ENCODE measurements around the gene RUBCN.
A peak's percentile ranks its signal among the peaks of the same experiment; 100 is the strongest.
"Not testable (repeated sequence)": the region's sequence is repeated elsewhere in the genome, so short reads cannot be mapped to it uniquely, and the experiment has no call there.

RUBCN gene

DNA sequence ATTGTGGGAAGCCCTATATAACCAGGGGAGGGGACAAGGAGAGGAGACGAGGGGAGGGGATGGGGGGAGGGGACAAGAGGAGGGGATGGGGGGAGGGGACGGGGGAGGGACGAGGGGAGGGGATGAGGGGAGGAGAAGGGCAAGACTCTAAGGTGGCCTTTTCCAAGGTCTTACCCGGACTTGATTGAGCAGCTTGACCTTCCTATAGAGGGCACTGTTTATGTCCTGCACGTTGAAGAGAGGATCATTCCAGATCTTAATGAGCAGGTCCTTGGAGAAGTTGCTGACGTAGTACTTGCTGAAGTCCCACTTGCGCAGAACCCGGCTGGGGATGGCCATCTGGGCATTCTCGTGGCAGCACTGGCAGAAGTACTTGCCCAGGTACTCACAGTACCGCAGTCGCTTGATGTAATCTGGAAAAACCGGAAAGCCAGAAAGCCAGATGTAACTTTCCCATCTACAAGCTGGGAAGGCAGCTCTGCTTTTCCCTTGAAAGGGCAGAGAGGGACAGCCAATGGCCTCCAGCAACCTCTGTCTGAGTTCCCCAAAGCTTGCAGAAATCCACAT, 55.7 kb downstream of the RUBCN start:
- no peak for DNase-seq

GRCh38 chr3:197675951-197676350, 60.8 kb downstream of the RUBCN start:
- no peak for DNase-seq

DNA sequence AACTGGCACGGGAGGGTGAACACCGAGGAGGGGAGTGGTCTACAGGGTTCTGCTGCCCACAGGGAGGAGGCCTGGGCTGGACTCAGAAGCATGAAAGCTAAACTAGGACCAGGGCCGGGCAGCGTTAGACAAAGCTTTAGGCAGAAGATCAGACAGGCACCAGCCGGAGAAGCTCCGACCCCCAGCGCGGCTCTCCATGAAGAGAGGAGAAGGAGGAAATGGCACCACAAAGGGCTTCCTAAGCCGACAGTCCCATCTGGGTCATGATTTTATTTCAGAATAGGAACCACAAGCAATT, 61.2 kb downstream of the RUBCN start:
- DNase-seq: no peak

GRCh38 chr3:197674741-197675562, 61.8 kb downstream of the RUBCN start:
- DNase-seq: no peak

DNA sequence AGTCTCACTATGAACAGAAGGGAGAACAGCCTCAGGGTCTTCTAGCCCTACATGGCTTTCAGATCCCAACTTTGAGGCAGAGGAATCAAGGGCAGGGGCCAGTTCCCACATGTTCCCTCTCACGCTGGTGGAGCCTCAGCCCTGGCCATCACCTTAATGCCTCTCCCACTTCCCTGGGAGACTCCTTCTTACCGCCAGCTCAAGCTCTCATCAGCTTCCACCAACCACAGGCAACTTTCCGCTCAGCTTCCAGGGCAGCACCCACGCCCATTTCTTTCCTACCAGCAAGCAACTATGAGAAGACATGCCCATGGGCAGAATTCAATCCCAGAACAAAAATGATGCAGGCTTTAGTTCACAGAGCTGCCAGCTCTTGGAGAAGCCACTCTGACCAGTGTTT, 63.5 kb downstream of the RUBCN start:
- no peak for DNase-seq

DNA sequence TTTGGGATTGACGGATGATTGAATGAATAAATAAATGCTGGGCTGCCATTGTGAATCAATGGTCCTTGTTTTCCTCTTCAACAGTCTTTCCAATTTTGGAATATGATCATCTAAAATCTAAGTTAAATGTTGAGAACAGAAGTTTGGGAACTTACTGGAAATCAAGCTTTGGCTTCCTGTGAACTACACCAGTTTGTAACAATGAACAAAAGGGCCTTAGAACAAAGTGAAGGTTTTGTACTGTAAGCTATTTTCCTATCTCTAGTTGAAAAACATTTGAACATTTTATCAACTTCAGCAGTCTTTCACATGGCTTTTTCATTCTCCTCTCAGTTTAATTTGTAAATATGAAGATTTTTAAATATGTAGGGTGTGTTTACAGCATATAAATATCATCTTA, 66.3 kb downstream of the RUBCN start:
- no peak for DNase-seq

GRCh38 chr3:197667968-197668367, 68.7 kb downstream of the RUBCN start:
- DNase-seq: no peak

- not testable (repeated sequence) for DNase-seq
Observed at GRCh38 chr3:197667293-197667692, 69.4 kb downstream of the RUBCN start.

DNA sequence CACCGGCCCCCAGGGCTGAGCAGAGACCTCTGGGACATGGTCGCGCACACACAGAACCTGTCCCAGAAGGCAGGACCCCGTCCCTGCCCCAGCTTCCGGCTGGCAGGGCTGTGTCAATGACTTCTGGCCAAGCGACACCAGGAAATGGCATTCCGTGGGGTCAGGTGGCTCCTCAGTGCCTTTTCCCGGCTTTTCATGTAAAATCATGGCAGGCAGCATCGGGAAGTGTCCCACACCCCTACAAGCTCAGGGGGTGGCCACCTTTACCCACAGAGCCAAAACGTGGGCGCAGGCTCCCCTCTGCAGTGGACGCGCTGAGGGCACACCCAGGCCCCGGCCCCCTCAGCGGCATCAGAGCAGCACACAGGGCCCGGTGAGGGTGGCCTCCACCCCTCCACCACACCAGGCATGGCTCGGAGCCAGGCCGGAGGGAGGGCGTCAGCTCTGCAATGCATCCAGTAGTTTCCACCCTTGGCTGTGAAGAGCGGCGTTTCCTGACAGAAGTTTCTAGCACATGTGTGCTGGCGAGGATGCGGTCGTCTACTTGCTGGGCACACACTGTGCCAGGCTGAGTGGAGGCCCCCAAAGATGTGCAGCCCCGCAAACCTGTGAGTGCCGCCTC, 70.4 kb downstream of the RUBCN start:
- not testable (repeated sequence) for DNase-seq

DNA sequence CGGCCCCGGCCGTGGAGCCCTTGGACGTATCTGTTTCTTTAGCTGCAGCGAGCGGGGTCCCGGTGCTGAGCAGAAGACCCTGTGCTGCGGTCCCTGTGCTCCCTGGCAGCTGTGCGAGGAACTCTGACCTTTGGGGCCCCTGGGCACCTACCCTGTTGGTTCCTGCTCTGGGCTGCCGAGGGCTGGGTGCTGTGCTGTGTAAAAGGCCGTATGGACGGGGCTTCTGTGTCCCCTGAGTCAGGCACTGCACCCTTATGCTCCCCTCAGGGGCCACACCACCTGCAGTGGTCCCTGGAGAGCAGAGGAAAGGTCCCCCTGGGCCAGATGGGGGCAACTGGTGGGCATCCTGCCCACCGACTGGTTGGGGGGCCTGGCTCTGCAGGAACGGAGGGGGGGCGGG, 71.2 kb downstream of the RUBCN start:
- DNase-seq: not testable (repeated sequence)

GRCh38 chr3:197665142-197665491, 71.6 kb downstream of the RUBCN start:
- not testable (repeated sequence) for DNase-seq

DNA sequence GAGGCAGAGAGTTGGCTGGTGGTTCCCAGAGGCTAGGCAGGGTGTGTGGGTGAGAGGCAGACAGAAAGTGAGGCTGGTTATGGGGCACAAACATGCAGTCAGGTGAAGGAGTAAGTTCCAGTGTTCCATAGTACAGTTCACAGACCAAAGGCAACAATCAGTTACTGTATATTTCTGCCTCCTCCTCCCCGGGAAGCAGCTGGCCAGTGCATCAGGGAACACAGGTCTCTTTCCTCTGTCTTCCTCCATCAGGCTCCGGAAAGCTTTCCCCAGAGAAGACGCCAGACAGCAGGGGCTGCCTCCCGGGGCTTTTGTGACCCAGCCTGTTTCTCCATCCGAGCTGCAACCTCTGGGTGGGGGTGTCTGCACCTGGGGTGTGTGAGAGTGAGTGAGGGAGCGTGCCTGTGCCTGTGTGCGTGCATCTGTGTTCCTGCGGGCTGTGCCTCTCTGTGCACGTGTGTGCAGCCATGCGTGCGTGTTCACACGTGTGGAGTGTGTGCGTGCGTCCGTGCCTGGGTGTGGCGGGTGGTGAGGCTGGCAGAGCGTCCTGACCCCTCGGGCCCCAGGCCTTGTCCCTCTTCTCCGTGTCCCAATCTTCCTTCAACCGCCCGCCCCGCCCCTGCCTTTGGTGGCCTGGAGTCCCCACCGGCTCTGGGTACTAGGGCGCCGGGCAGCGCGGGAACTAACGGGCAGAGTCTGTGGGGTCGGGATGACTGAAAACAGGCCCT, 72.1 kb downstream of the RUBCN start:
- peak; percentile 70 for DNase-seq

GRCh38 chr3:197663367-197664140, 73.2 kb downstream of the RUBCN start:
- not testable (repeated sequence) for DNase-seq

DNA sequence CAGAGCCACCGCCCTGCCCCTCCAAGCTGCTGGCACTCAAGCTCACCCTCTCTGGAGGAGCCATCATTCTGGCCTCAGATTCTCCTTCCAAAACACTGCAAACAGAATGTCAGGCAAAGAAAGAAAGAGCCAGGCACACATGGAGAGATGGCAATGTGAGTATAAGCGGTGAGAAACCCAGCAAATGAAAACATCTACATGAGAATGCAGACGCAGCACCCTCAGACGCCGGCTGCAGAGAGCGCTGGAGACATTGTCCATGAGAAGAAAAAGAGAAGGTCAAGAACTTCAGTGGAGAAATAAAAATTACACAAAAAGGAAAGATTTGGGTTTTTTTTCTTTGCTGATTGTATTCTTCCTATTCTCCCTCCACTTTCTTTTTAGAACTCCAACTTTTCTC, 74.4 kb downstream of the RUBCN start:
- DNase-seq: not testable (repeated sequence)

DNA sequence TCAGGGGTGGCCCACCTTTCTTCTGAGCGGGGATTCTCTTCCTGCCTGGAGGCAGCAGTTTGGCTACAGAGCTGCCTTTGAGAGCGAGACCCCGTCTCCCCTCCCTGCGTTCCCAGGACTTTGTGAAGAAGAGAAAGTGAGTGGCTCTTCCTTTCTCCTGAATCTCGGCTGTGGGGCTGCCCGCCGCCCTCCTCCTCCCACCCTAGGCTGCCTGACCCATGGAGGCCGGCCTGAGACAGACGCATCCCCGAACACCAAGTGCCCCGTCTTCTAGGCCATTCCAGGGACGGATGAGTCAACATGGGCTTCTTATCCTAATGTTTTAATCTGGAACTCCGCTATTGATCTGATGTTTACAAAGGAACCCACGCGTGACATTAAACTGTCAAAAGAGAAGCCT, 74.8 kb downstream of the RUBCN start:
- DNase-seq: not testable (repeated sequence)

- not testable (repeated sequence) for DNase-seq
Observed at GRCh38 chr3:197661234-197661834, 75.4 kb downstream of the RUBCN start.

DNA sequence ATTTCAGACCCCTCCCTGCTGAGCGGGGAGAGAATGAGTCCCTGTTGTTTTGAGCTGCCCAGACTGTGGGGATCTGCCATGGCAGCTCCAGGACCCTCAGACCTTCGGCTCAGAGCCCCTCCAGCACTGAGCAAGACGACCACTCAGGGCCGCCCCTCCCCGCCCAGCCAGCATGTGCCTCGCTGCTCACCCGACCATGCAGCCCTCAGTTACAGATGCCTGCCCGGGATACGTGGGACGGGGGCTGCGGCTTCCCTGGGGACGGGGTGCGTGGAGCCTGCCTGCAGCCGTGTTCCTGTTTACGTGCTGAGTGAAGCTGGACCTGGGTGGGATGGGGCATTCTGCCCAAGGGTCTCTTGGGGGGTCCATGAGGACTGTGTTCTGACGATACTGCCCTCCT, 77.0 kb downstream of the RUBCN start:
- DNase-seq: not testable (repeated sequence)

DNA sequence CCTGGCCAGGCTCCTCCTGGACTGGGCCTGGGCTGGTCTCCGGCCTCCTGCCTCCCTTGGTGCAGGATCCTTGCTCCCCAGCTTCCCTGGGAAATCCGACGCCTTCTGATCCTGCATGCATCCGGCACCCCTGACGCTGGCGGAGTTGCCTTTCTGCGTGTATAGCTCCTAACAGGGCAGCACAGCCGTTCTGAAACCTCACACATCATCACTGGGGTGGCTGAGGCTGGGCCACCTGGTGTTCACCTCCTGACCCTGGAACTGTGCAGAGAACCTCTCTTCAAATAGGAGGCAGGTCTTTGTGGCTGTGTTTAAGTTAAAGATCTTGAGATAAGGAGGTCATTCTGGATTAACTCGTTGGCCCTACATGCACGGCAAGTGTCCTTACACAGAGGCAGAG, 77.6 kb downstream of the RUBCN start:
- DNase-seq: not testable (repeated sequence)

DNA sequence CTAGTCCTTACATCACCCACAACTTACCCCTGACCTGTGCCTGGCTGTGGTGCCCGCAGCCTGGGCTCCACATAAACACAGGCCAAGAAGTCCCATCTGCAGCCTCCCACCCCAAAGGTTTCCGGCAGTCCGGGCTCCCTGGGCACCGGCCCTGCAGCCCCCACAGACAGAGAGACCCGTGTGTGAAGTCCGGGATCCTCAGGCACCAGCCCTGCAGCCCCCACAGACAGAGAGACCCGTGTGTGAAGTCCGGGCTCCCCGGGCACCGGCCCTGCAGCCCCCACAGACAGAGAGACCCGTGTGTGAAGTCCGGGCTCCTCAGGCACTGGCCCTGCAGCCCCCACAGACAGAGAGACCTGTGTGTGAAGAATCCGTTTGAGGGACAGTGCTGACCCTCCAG, 78.0 kb downstream of the RUBCN start:
- not testable (repeated sequence) for DNase-seq

DNA sequence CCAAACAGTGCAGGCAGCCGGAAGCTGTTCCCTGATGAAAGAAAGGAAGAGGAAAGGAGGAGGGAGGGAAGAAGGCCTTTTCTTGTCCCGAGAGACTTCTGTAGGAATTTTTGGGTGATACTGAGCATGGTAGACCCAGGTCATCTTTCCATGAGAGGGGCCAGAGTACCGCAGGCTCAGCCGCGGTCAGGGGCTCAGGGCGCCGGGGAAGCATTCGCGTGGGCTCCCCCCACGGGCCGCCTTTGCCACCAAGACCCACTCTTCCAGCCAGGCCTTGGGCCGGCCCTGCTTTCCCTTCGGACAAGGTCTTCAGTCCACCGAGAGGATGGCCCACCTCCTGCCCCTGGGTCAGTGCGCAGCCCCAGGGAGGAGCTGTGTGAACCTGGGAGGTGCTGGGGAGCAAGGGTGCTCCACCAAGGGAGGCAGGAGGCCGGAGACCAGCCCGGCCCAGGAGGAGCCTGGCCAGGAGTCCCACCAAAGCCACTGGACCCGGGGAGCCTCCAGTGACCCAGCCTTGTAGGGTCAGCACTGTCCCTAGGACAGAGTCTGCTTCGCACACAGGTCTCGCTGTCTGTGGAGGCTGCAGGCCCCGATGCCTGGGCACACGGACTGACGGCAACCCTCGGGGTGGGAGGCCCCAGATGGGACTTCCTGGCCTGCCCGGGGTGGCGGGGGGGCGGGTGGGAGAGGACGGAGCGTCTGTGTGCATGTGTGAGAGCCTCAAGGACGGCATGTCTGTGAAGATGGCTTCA, 79.0 kb downstream of the RUBCN start:
- DNase-seq: not testable (repeated sequence)

DNA sequence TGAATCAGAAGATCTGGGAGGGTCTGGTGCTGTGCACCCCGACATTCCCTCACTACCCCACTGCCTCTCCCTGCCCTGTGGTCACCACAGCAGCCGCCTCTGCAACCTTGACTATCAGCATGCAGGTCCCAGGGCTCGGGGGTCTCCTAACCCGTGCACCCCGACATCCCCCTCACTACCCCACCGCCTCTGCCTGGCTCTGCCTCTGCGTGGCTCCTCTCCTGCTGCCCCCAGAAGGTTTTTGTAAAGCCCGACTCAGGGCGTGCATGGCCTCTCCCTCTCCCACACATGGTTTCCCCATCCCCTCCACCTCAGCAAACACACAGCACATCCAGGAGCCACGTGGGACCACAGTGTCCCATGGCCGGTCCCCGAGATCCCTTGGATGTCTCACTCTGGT, 79.7 kb downstream of the RUBCN start:
- DNase-seq: not testable (repeated sequence)

- DNase-seq: not testable (repeated sequence)
Observed at GRCh38 chr3:197656129-197656528, 80.6 kb downstream of the RUBCN start.

All from activated CD4-positive, CD25-positive, alpha-beta regulatory T cell treated with anti-CD3 and anti-CD28 coated beads, Interleukin-2, amount 50 U/mL, for 72 hours (primary cell).